HG03558 (cell line): ENCODE data around the gene UBXN1.
"Not testable (repeated sequence)": the region's sequence is repeated elsewhere in the genome, so short reads cannot be mapped to it uniquely, and the experiment has no call there.

Source experiments
- ATAC-seq: cut with Tn5 transposase; IDR thresholded peaks from one replicate; pipeline ENCODE4 v1.9.1; 2021; ENCODE audit warnings: moderate number of reproducible peaks; ENCODE audit not compliant: unreplicated experiment; ENCODE audit errors: extremely low read depth

The UBXN1 gene

DNA sequence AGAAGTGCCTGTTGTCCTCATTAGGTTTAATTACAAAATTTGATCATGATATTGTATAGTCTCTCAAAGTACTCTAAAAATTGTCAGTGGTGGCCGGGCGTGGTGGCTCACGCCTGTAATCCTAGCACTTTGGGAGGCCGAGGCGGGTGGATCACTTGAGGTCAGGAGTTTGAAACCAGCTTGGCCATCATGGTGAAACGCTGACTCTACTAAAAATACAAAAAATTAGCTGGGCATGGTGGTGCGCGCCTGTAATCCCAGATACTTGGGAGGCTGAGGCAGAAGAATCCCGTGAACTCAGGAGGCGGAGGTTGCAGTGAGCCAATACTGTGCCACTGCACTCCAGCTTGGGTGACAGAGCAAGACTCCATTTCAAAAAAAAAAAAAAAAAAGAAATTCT, 3.5 kb downstream of the UBXN1 start:
- not testable (repeated sequence) for ATAC-seq

DNA sequence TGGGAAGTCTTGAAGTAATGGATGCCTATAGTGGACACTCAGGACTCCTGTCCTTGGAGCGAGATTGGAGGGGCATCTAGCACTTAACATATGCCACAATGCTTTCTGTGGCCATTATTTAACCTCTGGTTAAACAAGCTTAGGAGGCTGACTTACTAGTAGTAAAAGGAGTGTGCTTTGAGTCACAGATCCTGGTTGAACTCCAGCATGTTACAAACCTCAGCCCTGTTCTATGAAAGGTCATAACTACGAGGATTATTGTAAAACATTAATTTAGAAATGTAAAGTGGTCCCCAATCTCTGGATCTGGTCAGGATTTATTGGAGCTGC, 5.7 kb downstream of the UBXN1 start:
- no peak for ATAC-seq

DNA sequence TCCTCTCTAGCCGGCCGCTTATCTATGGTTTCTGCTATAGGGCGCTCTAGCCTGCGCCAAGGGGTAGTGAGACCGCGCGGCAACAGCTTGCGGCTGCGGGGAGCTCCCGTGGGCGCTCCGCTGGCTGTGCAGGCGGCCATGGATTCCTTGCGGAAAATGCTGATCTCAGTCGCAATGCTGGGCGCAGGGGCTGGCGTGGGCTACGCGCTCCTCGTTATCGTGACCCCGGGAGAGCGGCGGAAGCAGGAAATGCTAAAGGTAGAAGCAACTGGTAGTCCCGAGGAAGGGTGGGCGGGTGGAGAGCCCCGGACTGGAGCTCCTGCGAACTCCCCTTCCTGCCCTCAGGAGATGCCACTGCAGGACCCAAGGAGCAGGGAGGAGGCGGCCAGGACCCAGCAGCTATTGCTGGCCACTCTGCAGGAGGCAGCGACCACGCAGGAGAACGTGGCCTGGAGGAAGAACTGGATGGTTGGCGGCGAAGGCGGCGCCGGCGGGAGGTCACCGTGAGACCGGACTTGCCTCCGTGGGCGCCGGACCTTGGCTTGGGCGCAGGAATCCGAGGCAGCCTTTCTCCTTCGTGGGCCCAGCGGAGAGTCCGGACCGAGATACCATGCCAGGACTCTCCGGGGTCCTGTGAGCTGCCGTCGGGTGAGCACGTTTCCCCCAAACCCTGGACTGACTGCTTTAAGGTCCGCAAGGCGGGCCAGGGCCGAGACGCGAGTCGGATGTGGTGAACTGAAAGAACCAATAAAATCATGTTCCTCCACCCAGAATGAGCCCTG, 7.1 kb downstream of the UBXN1 start, which contains the start of the genes LBHD1 and UQCC3:
Gene LBHD1 (minus strand): TSS at position 660 of the 782 bp plus-strand sequence. CDS start 2,236 bp downstream, outside the sequence.
Gene UQCC3 (plus strand): TSS at position 66 of the 782 bp plus-strand sequence. CDS start 73 bp downstream, at position 139.
- ATAC-seq: no peak

DNA sequence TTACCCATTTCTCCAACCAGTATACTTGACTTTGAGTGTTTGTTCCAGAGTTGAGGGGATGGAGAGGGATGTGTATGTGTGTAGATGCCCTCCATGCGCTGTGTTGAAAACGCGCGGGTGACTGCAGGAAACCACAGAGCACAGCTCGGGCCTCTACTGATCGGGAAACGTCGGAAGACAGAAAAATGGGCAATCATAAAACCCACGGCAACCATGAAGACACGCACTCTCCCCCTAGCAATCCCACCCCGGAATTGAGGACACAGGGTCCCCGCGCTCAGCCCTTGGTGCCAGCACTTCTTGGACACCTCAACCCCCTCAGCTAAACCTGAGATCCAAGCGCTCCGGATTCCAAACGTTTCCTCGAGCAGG, 7.7 kb downstream of the UBXN1 start:
- ATAC-seq: no peak

DNA sequence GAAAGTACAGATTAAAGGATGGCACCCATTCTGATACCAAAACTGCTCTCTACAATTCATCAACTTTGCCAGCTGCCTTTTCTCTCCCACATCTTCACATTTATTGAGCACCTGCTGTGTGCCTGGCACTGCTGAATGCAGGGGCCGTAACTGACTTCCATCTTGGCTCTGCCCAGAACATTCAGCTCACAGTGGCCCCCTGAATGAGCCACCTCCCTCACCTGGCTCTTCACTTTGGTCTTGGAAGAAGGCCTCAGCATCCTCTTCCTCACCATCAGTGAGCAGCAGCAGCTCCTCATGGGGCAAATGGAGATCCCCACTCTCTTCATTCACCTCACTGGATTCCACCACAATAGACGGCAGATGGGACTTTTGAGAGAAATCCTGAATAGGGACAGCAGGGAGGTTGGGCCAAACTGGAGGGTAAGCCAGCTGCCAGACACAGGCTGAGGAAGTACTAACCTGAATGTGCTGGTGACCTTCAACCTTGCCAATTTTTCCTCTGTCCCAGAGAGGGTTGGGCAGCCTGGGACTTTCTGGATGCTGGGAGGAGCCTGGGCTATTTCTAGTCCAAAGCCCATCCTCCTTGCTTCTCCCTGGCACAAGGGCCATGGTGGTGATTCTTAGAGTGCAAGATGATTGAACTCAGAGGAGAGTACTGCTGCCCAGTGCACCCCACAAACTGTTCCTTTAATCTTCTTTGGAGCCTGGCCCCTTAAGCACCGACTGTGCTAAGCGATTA, 9.3 kb downstream of the UBXN1 start:
- no peak for ATAC-seq

DNA sequence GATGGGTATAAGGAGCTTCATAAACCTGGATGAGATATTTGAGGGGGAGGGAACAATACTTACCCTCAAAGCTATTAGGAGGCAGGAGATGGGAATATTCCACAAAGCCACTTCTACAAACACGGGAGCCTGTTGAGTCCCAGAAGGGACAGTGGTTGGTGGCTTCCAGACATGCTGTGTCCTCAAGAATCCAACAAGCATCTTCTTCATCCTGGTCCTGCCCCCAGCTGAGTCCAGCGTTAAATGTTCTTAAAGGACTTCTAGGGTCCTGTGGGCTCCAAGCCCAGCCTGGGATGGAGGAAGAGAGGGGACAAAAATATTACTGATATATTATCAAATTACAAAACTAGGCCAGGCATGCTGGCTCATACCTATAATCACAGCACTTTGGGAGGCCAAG, 11.4 kb downstream of the UBXN1 start:
- ATAC-seq: no peak

DNA sequence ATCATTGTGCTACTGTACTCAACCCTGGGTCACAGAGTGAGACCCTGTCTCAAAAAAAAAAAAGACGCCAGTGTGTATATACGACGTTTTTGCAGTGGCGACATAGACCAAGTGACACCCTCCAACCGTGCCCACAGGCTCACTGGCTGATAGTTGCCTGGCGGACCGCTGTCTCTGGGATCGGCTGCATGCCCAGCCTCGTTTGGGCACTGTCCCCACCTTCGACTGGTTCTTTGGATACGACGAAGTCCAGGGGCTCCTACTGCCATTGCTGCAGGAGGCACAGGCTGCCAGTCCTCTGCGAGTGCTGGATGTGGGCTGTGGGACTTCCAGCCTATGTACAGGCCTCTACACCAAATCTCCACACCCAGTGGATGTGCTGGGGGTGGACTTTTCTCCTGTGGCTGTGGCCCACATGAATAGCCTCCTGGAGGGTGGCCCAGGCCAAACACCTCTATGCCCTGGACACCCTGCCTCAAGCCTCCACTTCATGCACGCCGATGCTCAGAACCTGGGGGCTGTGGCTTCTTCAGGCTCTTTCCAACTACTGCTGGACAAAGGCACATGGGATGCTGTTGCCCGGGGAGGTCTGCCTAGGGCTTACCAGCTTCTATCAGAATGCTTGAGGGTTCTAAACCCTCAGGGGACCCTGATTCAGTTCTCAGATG, 12.5 kb downstream of the UBXN1 start:
- no peak for ATAC-seq

DNA sequence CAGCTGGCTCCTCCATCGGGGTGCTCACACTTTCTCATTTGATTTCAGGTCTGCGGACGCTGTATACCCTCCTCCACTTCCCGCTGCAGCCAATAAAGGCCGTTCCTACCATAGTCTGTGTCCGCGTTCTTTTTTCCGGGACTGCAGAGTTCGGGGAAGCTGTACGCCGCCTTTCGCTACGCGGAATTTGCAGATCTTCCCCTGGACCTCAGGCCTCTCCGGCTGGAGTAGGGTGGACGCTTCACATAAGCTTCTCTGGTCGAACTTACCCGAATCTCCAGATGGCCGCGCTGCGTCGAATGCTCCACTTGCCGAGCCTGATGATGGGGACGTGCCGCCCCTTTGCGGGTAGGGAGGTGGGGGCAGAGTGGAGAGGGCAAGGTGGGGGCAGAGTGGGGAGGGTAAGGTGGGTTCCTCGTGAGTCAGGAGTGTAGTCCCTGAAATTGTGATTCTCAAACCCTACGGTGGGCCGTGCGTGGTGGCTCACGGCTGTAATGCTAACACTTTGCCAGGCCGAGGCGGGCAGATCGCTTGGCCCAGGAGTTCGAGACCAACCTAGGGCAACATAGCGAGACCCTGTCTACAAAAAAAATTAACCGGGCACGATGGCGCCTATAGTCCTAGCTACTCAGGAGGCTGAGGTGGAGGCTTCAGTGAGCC, 13.1 kb downstream of the UBXN1 start:
- ATAC-seq: peak; percentile 17

DNA sequence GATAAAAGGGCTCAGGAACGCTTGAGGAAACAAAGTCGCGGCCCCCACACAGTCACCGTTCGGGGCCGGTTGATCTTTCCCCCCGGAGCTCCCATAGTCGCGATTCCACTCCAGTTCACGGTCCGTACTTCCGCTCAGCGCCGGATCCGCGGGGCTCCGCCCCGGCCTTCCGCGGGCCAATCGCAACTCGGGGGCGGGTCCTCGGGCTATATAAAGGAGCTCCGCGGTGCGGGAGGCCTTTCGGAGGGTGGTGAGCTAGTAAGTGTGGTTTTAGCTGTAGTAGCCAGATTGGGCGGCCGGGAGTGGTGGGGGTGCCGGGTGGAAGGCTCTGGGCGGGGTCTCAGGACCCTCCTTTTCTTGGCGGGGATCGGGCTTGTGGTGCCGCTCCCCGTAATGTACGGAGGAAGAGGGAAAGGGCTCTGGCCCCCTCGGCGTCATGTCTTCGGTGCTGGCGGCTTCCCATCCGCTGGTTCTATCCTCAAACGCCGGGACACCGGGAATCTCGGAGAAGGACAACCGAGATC, 13.7 kb downstream of the UBXN1 start, which contains the start of the genes C11orf98 and CSKMT:
Gene C11orf98 (minus strand): TSS at position 136 of the 524 bp plus-strand sequence. CDS start 41 bp downstream, at position 95.
Gene CSKMT (plus strand): TSS at position 238 of the 524 bp plus-strand sequence. CDS start 568 bp downstream, outside the sequence.
- peak; percentile 62 for ATAC-seq

DNA sequence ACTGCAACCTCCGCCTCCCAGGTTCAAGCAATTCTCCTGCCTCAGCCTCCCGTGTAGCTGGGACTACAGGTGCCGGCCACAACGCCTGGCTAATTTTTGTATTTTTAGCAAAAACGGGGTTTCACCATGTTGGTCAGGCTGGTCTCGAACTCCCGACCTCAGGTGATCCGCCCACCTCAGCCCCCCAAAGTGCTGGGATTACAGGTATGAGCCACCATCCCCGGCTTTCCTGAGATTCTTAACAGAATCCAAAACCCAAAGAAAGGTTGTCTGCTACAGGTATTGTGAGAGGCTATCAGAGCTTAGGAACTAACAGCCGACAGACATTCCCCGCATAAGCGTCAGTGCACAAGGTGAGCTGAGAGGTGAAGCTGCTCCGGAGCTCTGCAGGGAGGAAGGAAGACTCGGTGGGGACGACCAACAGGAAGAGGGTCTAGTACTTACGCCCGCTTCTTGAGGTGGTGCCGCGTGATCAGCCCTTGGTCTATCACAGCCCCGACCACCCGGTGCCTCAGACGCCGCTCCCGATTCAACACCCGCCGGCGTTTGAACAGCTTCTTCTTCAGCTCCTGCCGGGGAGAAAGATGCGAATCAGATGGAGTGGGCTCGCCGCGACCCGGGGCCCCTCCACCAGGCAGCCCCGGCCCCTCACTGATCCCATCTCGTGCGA, 14.3 kb downstream of the UBXN1 start:
- no peak for ATAC-seq

DNA sequence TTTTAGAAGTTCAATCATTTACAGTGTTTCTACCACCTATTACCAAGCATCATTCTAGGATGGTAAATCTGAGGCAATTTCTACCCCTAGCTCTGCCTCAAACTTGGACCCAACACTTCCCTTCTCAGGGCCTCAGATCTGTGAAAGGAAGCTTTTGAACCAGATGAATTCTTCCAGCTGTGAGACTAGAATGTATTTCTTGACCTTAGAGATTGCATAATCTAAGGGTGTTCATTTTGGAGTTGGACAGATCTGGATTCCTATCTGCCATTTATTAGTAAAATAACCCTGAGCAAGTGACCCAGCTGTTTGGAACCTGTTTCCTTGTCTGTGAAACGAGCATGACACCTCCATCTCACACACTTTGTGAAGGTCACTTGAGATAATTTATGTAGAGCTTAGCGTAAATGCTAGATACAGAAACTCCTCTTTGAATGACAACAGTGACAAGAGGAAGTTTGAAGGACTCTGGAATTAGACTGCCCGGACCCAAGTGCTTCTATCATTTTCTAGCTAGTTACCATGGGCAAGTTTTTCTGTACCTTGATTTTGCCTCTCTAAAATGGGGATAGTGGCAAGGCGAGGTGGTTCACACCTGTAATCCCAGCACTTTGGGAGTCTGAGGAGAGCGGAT, 22.0 kb downstream of the UBXN1 start:
- no peak for ATAC-seq

DNA sequence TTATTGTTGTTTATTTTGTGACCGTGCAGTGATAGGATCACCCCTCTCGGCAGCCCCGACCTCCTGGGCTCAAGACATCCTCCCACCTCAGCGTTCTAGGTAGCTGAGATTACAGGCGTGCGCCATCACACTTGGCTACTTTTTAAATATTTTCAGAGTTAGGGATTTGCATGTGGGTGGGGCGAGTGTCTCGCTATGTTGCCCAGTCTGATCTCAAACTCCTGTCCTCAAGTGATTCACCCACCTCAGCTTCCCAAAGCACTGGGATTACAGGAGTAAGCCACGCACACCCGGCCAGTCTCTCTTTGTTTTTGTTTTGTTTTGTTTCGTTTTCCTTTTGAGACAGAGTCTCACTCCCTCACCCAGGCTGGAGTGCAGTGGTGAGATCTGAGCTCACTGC, 24.6 kb downstream of the UBXN1 start:
- ATAC-seq: no peak

DNA sequence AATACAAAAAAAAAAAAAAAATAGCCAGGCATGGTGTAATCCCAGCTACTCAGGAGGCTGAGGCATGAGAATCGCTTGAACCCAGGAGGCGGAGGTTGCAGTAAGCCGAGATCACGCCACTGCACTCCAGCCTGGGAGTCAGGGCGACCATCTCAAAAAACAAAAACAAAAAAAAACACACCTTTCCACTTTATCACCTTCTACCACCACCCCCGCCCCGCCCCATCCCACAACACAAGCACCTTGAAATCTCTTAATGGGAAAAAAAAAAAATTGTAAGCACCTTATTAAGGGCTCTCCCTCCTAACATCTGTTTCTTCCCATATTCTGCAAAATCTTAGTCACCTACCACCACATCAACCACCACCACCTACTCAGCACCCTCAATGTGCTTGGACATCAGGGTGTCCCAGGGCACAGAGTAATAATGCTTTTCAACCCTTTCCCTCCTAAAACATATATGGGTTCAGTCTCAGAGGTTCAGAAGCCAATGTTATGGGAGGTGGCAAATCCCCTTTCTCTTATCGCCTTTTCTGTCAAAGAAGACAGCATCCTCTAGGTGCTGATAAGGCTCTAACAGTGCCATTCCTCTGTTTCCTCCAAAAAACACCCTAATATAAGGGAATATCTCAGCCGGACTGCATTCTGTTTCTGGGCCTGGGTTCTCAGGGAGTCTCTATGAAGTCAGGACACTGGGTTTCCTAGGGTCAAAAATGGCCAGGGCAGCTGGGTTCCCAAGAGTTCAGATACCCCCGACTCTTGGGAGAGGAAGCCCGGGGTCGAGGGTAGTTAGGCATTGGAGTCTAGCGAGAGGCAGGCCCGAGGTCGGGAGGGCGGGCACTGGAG, 26.5 kb downstream of the UBXN1 start:
- no peak for ATAC-seq

DNA sequence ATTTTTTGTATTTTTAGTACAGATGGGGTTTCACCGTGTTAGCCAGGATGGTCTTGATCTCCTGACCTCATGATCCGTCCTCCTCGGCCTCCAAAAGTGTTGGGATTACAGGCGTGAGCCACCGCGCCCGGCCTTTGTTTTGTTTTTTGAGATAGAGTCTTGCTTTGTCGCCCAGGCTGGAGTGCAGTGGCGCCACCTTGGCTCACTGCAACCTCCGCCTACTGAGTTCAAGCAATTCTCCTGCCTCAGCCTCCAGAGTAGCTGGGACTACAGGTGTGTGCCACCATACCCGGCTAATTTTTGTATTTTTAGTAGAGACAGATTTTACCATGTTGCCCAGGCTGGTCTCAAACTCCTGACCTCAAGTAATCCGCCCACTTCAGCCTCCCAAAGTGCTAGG, 28.6 kb downstream of the UBXN1 start:
- not testable (repeated sequence) for ATAC-seq

DNA sequence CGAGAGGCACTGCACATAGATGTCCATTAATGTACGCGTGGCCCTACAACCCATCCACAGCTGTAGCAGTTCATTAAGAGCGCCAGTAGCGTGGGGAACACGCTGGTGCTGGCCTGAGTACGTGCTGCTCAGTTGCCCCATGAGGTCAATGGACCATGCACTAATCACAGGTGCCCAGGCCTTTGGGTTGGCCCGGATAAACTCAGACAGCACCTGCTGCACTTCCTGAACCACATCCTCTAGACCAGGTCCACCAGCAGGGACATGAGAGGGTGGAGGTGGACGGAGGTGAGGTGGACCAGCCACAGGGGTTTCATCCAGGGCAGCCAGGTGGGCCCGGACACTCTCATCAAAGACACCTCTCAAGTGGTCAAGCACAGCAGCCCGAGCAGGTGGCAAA, 29.4 kb downstream of the UBXN1 start:
- ATAC-seq: no peak

DNA sequence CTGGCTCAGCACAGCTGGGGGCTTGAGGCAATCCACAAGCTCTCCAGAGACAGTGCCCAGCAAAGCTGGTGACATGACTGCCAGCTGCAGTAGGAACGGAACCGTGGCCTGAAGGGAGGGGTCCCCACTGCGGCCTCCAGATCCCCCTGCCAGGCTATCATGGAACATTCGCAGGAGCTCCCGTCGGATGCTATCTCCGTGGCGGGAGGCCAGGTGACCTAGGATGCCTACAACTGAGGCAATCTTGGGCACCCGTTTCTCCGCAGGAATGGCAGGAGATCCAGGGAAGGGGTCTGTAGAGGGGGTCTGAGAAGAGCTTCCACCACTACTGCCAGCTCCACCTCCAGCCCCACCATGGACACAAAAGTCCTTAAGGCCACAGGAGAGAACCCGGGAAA, 29.9 kb downstream of the UBXN1 start:
- ATAC-seq: no peak

DNA sequence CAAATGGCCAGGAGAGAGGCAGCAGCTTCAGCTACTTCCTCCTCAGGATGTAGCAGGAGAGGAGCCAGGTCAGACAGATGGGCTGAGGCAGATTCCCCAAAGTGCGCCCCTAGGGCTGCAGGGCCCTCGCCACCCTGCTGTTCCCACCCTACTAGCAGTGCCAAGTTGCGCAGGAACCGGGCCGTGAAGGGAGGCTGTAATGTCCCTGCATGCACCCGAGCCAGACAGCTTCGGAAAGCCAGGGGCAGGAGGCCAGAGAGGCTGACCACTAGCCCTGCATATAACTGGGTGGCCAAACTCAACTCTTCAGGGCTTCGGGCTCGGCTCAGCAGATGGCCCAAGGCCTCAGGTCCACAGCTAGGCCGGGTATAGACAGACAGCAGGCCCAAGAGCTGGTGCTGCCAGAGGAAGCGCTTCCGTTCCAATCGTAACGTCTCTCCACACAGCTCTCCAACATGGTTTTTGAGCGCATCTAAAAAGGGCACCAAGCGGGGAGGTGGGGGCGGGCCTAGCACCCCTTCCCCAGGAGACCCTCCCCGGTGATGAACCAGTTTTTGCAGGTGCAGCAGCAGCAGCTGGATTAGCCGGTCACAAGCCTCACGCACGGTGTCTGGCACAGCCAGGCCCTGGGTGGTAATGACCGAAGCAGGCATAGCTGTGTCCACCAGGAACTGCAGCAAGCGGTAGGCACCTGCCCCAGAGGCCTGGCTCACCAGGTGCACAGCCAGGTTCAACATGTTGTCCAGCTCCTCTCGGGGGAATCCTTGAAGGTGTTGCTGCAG, 30.5 kb downstream of the UBXN1 start:
- ATAC-seq: no peak
